Measurements from ENCODE around the gene KIAA1671. TPM values are rescaled to one million over a fixed set of nuclear protein-coding genes. Genes with fewer than 3 reads are reported as not detected.

Gene KIAA1671
- polyA plus RNA-seq, 1 donor from 2014 or later, result 3.0 TPM

DNA sequence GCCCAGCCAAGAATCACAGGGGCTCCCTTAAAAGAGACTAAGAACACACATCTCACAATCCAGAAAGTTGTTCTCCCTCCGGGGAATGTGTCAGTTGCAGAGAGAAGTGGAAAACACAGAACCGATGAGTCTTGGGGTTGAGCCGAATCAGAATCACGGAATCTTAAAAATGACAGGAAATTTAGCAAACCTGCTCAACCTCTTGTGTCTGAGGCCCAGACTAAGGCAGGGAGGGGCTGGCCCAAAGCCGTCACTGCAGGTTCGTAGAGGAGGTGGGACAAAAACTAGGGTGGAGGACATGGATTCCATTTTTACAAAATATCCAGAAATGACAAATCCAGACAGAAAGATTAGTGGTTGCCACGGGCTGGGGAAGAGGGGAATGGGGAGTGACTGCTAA is 63.8 kb downstream of the KIAA1671 start:
- no peak overlapping the region for H3K4me3 ChIP-seq (ENCODE audit: low read length)
- no peak overlapping the region for H2AFZ ChIP-seq (ENCODE audit: low read depth, low read length)
- H3F3A ChIP-seq (ENCODE audit: insufficient read depth, low read length, poor library complexity, severe bottlenecking), result no peaks in the 10 kb centered on the region
- H3K79me2 ChIP-seq (replicated peaks; ENCODE audit: insufficient read depth, low read length), result no peaks in the 10 kb centered on the region
- no peaks in the 10 kb centered on the region for H4K20me1 ChIP-seq (ENCODE audit: insufficient read depth)
- no peak overlapping the region for H3K4me2 ChIP-seq (ENCODE audit: low read length)
- no peak for TF ChIP-seq MXI1 (conservative IDR thresholded peaks at IDR 0.05; ENCODE audit: poor library complexity, severe bottlenecking)
- no peak for TF ChIP-seq TAF1 (IDR thresholded peaks at IDR 0.05; ENCODE audit: low read depth)
- TF ChIP-seq, protein P1, sequence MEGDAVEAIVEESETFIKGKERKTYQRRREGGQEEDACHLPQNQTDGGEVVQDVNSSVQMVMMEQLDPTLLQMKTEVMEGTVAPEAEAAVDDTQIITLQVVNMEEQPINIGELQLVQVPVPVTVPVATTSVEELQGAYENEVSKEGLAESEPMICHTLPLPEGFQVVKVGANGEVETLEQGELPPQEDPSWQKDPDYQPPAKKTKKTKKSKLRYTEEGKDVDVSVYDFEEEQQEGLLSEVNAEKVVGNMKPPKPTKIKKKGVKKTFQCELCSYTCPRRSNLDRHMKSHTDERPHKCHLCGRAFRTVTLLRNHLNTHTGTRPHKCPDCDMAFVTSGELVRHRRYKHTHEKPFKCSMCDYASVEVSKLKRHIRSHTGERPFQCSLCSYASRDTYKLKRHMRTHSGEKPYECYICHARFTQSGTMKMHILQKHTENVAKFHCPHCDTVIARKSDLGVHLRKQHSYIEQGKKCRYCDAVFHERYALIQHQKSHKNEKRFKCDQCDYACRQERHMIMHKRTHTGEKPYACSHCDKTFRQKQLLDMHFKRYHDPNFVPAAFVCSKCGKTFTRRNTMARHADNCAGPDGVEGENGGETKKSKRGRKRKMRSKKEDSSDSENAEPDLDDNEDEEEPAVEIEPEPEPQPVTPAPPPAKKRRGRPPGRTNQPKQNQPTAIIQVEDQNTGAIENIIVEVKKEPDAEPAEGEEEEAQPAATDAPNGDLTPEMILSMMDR (IDR thresholded peaks at IDR 0.05; ENCODE audit: poor library complexity, severe bottlenecking), result no peak
- TF ChIP-seq SMC3 (conservative IDR thresholded peaks at IDR 0.05; ENCODE audit: poor library complexity), result no peak
- no peak for TF ChIP-seq EZH2 (IDR thresholded peaks at IDR 0.05; ENCODE audit: borderline replicate concordance, insufficient read depth, low read length, poor library complexity, severe bottlenecking)
- TF ChIP-seq, protein P2, sequence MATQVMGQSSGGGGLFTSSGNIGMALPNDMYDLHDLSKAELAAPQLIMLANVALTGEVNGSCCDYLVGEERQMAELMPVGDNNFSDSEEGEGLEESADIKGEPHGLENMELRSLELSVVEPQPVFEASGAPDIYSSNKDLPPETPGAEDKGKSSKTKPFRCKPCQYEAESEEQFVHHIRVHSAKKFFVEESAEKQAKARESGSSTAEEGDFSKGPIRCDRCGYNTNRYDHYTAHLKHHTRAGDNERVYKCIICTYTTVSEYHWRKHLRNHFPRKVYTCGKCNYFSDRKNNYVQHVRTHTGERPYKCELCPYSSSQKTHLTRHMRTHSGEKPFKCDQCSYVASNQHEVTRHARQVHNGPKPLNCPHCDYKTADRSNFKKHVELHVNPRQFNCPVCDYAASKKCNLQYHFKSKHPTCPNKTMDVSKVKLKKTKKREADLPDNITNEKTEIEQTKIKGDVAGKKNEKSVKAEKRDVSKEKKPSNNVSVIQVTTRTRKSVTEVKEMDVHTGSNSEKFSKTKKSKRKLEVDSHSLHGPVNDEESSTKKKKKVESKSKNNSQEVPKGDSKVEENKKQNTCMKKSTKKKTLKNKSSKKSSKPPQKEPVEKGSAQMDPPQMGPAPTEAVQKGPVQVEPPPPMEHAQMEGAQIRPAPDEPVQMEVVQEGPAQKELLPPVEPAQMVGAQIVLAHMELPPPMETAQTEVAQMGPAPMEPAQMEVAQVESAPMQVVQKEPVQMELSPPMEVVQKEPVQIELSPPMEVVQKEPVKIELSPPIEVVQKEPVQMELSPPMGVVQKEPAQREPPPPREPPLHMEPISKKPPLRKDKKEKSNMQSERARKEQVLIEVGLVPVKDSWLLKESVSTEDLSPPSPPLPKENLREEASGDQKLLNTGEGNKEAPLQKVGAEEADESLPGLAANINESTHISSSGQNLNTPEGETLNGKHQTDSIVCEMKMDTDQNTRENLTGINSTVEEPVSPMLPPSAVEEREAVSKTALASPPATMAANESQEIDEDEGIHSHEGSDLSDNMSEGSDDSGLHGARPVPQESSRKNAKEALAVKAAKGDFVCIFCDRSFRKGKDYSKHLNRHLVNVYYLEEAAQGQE (IDR thresholded peaks at IDR 0.05; ENCODE audit: borderline replicate concordance), result no peak
- no peak for TF ChIP-seq EP300 (conservative IDR thresholded peaks at IDR 0.05; ENCODE audit: poor library complexity, severe bottlenecking)
- no peak for TF ChIP-seq RAD21 (conservative IDR thresholded peaks at IDR 0.05)
- H3K27me3 ChIP-seq (ENCODE audit: insufficient read depth, low read depth, low read length), result no peaks in the 10 kb centered on the region
- no peak overlapping the region for H3K9ac ChIP-seq (ENCODE audit: low read length)
- no peaks in the 10 kb centered on the region for H3K9me3 ChIP-seq (ENCODE audit: low read length)
- H3K9me2 ChIP-seq (ENCODE audit: insufficient read depth, low read length), result no peaks in the 10 kb centered on the region
- H3K27ac ChIP-seq (ENCODE audit: low read length), result no peak overlapping the region
- H3K36me3 ChIP-seq (ENCODE audit: insufficient read depth, low read length), result no peaks in the 10 kb centered on the region

DNA sequence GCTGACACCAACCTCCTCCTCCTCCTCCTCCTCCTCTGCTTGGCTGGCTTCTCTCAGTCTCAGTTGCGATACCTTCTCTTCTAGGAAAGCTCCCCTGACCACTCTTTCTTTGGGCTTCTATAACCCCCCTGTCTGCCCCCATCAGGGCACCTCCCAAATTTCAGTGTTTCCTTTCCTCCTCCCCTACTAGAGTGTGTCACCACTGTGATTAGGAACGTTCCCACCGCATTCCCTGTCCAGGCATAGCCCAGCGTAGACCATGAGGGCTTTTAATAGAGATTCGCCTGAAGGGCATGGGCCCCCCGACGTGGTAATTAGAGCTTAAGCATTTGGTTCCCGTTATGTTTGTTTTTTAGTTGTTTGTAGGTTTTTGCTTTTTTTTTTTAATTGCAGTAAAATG is 65.5 kb downstream of the KIAA1671 start:
- Histone ChIP-seq H3K4me3 (ENCODE audit: low read length) (no peak overlapping the region), H3K79me2 (replicated peaks; ENCODE audit: insufficient read depth, low read length) (no peaks in the 10 kb centered on the region), H4K20me1 (ENCODE audit: insufficient read depth) (no peaks in the 10 kb centered on the region), H3K27ac (ENCODE audit: low read length) (no peak overlapping the region), H3K36me3 (ENCODE audit: insufficient read depth, low read length) (no peaks in the 10 kb centered on the region), H3K9me3 (ENCODE audit: low read length) (no peaks in the 10 kb centered on the region), H2AFZ (ENCODE audit: low read depth, low read length) (no peak overlapping the region), H3K9me2 (ENCODE audit: insufficient read depth, low read length) (no peaks in the 10 kb centered on the region), H3F3A (ENCODE audit: insufficient read depth, low read length, poor library complexity, severe bottlenecking) (no peaks in the 10 kb centered on the region), H3K4me2 (ENCODE audit: low read length) (no peak overlapping the region), H3K9ac (ENCODE audit: low read length) (no peak overlapping the region), H3K27me3 (ENCODE audit: insufficient read depth, low read depth, low read length) (no peaks in the 10 kb centered on the region)
- TF ChIP-seq POLR2AphosphoS5 (IDR thresholded peaks at IDR 0.05) (no peak), SMC3 (conservative IDR thresholded peaks at IDR 0.05; ENCODE audit: poor library complexity) (no peak), EP300 (conservative IDR thresholded peaks at IDR 0.05; ENCODE audit: poor library complexity, severe bottlenecking) (no peak), TAF1 (IDR thresholded peaks at IDR 0.05; ENCODE audit: low read depth) (no peak), RAD21 (conservative IDR thresholded peaks at IDR 0.05) (no peak), MXI1 (conservative IDR thresholded peaks at IDR 0.05; ENCODE audit: poor library complexity, severe bottlenecking) (no peak), EZH2 (IDR thresholded peaks at IDR 0.05; ENCODE audit: borderline replicate concordance, insufficient read depth, low read length, poor library complexity, severe bottlenecking) (no peak)
- TF ChIP-seq, protein P2 (IDR thresholded peaks at IDR 0.05; ENCODE audit: borderline replicate concordance), result no peak
- TF ChIP-seq, protein P1 (IDR thresholded peaks at IDR 0.05; ENCODE audit: poor library complexity, severe bottlenecking), result no peak
